ENCODE measurements around the gene CCDC192.
"Not testable (repeated sequence)": the region's sequence is repeated elsewhere in the genome, so short reads cannot be mapped to it uniquely, and the experiment has no call there.

The CCDC192 gene
- total RNA-seq = 0 reads per million in 2 experiments

DNA sequence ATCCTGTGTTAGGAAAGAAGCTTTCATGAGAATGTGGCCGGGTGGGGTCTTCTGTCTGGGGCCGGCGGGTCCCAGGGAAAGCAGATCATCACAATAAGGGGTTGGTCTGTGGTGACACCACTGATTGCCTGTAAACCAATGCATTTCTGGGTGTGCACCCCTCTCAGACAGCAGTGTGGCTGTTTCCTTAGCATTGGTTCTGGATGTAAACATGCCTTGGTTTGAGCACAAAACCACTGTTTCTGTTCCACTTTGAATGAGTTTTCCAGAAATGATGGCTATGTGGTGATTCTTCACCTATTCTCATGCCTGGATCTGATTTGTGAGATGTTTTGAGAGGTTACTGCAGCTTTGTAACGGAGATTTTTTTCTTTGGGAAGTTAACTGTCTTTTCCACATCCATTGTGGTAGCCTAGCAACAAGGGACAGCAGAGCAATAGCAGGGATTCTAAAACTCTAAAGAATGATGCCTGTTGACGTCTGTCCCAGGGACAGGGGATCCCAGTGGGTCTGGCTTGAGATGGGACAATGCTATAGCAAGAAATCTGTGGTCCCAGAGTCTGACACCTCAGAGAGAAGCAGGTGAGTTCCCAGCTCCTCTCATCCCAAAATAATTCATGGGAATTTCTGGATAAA lies at the start of gene CCDC192:
Gene CCDC192 (plus strand): TSS at position 466 of the 636 bp plus-strand sequence. CDS start 55 bp downstream, at position 521.
- DNase-seq (ENCODE audit: low read depth) = no peak

- no peak for DNase-seq (ENCODE audit: low read depth)
Measured at GRCh38 chr5:127656825-127657224, 46.4 kb upstream of the CCDC192 start.

DNA sequence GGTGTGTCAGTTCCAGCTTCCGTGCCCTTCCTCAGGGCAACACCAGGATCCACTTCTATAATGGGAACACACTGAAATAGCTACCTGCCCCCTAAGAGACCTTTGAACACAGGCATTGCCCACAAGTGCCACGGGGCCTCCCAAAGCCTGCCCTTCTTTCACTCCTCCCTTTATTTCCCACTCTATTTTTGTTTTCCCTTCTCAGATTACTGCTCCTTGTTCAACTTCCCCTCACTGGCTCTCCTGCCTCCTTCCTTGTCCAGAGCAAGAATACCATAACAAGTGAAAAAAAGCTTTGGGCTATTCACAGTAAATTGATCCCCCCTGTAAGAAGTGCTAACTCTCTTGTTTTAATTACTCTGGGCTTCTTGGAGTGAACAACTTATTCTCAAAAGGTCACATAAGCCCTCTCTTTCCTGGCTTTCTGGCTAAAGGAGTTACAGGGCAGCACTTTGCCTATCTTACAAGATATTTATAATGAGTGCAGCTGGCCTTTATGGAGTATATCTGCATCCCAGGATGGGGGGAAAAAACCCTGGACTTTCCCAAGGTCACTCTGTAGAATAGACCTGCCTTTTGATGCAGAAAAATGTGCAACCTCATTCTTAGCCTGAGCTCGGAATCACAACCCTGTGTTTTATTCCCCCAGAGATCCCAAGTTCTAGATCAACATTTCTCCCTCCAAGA lies 43.0 kb upstream of the CCDC192 start:
- DNase-seq (ENCODE audit: low read depth) = no peak

GRCh38 chr5:127664093-127664492 lies 39.1 kb upstream of the CCDC192 start:
- DNase-seq (ENCODE audit: low read depth) = no peak

- no peak for DNase-seq (ENCODE audit: low read depth)
Measured at GRCh38 chr5:127665641-127666040, 37.5 kb upstream of the CCDC192 start.

- DNase-seq (ENCODE audit: low read depth) = no peak
Measured at GRCh38 chr5:127666043-127666716, 37.0 kb upstream of the CCDC192 start.

GRCh38 chr5:127667926-127668325 lies 35.3 kb upstream of the CCDC192 start:
- no peak for DNase-seq (ENCODE audit: low read depth)

DNA sequence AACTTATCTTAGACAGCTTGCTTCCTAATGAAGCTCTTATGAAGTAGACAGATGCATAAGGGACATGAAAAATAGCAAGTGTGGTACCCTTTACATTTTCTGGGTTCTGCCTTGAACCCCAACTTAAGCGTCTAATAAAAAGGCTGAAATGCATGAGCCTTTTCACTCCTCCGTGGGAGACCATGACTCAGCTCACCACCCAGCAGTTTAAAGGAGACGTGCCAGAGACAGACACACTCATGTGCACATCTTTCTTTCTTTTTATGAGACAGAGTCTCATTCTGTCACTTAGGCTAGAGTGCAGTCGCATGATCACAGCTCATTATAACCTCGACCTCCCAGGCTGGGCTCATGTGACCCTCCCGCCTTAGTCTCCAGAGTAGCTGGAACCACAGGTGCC lies 32.0 kb upstream of the CCDC192 start:
- no peak for DNase-seq (ENCODE audit: low read depth)

DNA sequence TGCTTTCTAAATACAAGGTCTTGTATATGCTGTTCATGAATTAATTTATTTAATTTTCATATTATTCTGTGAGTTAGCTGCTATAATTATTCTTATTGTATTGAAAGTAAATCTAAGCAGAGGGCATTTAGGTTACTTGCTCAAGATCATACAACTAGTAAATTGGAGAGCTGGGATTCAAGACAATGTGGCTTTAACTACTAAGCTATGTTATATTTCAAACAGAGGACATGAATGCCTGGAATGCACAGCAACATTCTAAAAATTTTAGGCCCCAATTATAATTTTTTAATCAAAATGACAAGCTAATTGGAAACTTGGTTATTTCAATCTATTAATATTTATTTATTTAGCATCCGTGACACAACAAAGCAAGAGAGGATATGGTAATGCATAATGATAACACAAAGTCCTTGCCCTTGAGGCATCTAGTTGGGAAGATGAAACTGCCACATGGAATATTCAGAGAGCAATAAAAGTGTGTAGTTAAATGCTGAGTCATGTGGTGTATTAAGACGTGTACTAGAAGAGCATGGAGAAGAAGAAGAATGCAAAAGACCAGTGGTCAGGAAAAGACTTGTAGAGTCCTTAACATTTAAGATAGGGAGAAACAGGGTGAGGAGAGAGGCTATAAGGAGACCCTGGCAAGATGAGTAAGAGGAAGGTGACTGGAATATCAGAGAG lies 29.9 kb upstream of the CCDC192 start:
- no peak for DNase-seq (ENCODE audit: low read depth)

GRCh38 chr5:127676951-127677350 lies 26.2 kb upstream of the CCDC192 start:
- not testable (repeated sequence) for DNase-seq (ENCODE audit: low read depth)

DNA sequence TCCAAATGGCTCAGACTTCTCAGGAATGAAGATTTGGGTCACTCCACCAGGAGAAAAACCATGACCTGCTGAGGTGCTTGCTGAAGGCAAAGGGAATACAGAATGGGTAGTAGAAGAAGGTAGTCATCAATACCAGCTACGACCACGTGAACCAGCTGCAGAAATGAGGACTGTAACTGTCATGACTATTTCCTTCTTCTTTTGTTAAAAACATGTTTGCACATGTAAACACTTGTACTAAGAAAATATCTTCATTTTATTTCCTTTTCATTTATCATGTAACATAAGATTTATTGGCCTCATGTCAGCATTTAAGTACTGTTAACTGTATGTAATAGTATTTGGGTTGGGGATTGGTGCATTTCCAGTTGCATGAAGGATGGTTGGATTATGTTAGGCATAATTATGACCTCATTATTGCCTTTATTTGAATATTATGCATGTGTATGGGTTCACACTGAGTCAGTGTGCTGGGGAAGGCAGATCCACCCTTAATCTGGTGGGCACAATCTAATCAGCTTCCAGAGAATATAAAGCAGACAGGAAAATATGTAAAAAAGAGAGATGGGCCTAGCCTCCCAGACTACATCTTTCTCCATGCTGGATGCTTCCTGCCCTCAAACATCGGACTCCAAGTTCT lies 23.4 kb upstream of the CCDC192 start:
- not testable (repeated sequence) for DNase-seq (ENCODE audit: low read depth)

DNA sequence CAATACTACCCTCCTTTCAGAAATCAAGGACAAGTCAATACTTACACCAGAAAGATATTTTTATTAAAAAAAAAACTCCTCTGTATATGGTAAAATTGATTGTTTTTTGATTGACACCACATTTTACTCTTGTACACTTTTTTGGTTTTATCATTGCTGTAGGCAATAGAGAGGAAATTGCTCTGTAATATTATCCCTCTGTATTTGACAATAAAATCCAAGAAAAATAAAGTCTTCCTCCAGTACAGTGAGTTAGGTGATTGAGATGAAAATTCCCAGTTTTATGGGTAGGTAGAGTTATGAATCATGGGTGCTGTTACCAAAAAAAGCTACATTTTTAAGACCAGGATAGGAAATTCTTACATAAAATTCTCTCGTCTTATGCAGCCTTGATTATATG lies 22.6 kb upstream of the CCDC192 start:
- DNase-seq (ENCODE audit: low read depth) = no peak

- no peak for DNase-seq (ENCODE audit: low read depth)
Measured at GRCh38 chr5:127683008-127683407, 20.2 kb upstream of the CCDC192 start.

DNA sequence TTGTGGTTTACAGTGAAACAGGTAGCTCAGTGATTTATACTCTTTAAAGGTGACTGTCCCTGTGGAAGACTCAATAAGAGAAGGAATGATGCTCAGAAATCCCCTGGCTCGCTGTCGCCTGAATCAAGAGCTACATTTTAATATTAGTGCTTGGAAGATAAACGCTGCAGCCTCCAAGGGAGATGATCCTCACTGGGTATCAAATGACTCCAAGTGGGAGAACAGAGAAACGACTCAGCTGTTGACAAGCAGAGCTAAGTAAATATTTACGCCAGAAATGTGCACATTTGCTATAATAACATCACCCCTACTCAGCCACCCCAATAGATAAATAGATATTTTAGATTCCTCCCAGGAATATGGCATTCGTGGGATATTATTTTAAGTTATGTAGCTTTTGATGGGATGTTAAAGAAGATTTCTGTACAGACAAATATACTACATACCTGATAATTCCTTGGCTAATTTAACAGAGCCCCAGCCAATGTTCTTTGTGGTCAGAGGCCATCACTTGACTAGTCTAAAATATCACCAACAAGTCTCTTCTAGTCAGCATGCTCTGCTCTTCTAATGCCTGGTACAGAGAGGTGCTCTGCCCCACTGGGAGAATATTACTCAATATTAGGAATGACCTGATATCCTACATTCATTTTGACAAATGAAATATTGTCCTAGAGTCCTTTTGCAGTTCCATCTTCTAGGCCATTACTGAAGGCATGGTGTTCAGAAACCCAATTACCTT lies 18.3 kb upstream of the CCDC192 start:
- no peak for DNase-seq (ENCODE audit: low read depth)

GRCh38 chr5:127685662-127686061 lies 17.5 kb upstream of the CCDC192 start:
- no peak for DNase-seq (ENCODE audit: low read depth)

- DNase-seq (ENCODE audit: low read depth) = no peak
Measured at GRCh38 chr5:127686424-127686823, 16.8 kb upstream of the CCDC192 start.

DNA sequence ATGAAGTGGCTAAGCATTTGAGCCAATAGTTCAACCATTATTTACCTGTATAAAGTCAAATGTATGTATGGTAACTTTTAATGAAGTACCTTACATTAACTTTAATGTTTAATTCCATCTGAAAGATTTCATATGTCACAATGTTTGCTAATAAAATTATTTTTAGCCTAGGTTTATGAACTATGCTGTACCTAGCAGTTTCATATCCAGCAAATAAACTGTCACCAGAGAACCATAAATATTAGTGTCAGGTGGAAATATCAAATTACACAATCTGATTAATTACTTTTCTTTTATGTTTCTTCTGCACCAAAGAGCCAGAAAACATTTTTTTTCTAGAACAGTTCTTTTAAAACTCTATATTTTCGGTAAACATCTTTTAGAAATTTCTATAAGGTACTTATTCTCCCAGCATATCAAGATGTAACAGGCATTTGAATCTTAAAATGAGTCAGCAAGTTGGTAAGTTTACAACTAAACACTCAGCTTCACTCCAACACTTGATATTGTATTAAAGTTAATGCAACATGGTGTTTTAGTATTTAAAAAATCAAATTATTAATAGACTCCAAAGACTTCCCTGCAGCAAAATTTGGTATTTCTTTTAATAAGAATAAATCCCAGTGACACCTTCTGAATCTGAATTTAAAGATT lies 8.5 kb upstream of the CCDC192 start:
- no peak for DNase-seq (ENCODE audit: low read depth)

DNA sequence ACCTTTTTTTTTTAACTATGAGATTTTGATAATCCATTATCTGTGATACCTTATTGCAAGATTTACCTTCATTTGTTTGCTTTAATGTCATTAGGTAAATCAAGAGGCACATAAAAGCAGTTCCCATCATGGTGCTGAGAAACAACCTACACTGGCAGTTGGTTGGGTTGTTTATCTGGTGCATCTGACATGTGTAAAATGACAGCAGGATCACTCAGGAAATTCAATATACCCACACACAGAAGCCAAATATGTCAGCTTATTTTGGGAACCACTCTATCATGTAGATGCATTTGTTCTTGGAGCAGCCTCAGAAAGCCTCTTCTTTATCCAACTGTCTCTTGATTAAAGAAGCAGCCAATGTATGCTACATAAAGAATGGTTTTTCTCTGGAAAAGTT lies 7.8 kb upstream of the CCDC192 start:
- no peak for DNase-seq (ENCODE audit: low read depth)

DNA sequence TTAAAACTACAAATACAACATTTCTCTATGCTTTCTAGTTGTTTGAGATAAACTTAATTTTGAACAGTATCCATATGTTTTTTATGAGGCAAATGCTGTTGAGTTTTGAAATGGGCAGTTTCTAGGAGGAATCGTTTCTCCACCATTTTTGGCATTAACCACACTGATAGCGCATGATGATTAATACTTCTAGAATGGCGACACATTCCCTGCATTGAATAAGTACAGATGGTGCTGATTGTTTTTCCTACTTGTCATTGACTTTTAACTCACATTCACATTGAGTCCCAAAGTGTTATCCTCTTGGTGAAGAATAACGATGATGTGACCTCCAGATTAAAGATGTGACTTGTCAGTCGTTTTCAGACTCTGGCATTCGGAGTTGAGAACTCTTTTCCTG lies 6.5 kb upstream of the CCDC192 start:
- no peak for DNase-seq (ENCODE audit: low read depth)

DNA sequence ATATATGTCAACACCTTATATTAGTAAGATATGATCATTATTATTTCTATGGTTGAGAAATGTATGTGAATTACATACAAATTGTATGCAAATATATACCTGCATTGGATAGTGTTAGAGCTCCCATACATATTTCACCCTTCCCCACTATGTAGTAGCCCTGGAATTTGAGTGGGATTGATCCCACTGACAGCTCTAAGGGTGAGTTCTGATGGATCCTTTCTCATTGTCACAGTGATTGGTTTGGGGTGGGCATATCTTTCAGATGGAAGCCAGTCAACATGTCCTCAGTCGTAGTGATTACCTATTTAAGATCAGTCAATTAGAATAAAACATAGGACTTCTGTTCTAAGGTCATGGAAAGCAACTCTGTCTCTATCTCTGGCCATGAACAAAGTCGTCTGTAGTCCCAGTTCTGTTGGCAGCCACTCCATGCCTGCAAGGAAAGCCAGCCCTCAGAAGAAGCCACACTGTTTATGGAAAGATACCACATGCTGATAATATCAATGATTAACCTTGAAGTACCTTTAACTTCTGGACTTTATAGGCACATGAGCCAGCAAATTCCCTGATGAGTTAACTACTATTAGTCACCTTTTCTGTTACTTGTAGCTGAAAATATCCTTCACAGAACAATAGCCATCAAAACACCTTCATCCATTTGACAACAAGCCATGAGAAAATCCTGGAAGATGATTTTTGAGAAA lies 5.1 kb upstream of the CCDC192 start:
- no peak for DNase-seq (ENCODE audit: low read depth)

Measured in T follicular helper cell (primary cell).